Panc1 (cell line): Measurements from ENCODE around the gene GATB. TPM values are rescaled to one million over a fixed set of nuclear protein-coding genes. Genes with fewer than 3 reads are reported as not detected.

Source experiments
- ATAC-seq: fragments of 200-7000 bp; cut with Tn5 transposase; 2 replicates; pipeline ENCODE4 v1.9.1; 2020; ENCODE audit warnings: mild to moderate bottlenecking, moderate library complexity
- BruUV-seq: library from RNA; stranded (reverse); fragments of 400-500 nt; replicated peaks from 2 replicates; lab custom pipeline; 2021; lab: Mats Ljungman, UMichigan
- CTCF ChIA-PET: fragments of 300-600 bp; sonication (Branson Sonifier 250); formaldehyde crosslinking; loops from one replicate; lab custom pipeline; 2022; ENCODE audit warnings: antibody characterized with exemption; lab: Charles Lee
- POLR2A ChIA-PET: fragments of 300-600 bp; sonication (Branson Sonifier 250); formaldehyde crosslinking; loops from one replicate; lab custom pipeline; 2022; ENCODE audit warnings: antibody characterized with exemption; lab: Charles Lee
- DNase-seq: peaks from one replicate; pipeline ENCODE4 v3.0.0-alpha.2; 2010; ENCODE audit warnings: low read depth, low spot score
- H3K27ac ChIP-seq: 2 replicates; pipeline ENCODE4 v1.5.1; 2011; ENCODE audit warnings: mild to moderate bottlenecking, low read length, inconsistent platforms
- H3K27me3 ChIP-seq: fragments of 200-500 bp; sonication (Bioruptor generic); 2 replicates; pipeline ENCODE4 v1.6.0; 2014; ENCODE audit warnings: low read length, inconsistent platforms; ENCODE audit not compliant: control insufficient read depth, insufficient read depth
- H3K36me3 ChIP-seq: fragments of 200-500 bp; sonication (Bioruptor generic); 2 replicates; pipeline ENCODE4 v1.5.1; 2014; ENCODE audit warnings: inconsistent platforms, mild to moderate bottlenecking, low read length, moderate library complexity; ENCODE audit not compliant: control insufficient read depth, insufficient read depth
- H3K4me1 ChIP-seq: 2 replicates; pipeline ENCODE4 v1.5.1; 2011; ENCODE audit warnings: inconsistent platforms, mild to moderate bottlenecking, low read length, moderate library complexity; ENCODE audit not compliant: control insufficient read depth, insufficient read depth
- H3K4me3 ChIP-seq, 2 experiments: 2 replicates each; pipeline ENCODE4 v1.5.1; 2011 to 2012; ENCODE audit warnings: low read depth in 2 of 2, low read length in 2 of 2, mild to moderate bottlenecking in 2 of 2, inconsistent platforms in 1 of 2, moderate library complexity in 1 of 2
- H3K9me3 ChIP-seq: fragments of 200-500 bp; sonication (Bioruptor generic); 2 replicates; pipeline ENCODE4 v1.5.1; 2014; ENCODE audit warnings: low read depth, mild to moderate bottlenecking, inconsistent platforms, low read length, moderate library complexity; ENCODE audit not compliant: control insufficient read depth, insufficient read depth
- POLR2AphosphoS5 ChIP-seq: IDR thresholded peaks from 2 replicates; pipeline ENCODE4 v1.6.1; 2012; ENCODE audit warnings: mild to moderate bottlenecking, low read depth, low read length, moderate library complexity
- SIN3A ChIP-seq: IDR thresholded peaks from 2 replicates; pipeline ENCODE4 v1.6.1; 2012; ENCODE audit warnings: low read depth, mild to moderate bottlenecking, low read length, moderate library complexity, borderline replicate concordance; ENCODE audit not compliant: insufficient read depth
- TCF7L2 ChIP-seq: IDR thresholded peaks from 2 replicates; pipeline ENCODE4 v1.6.1; 2011; ENCODE audit warnings: mild to moderate bottlenecking, low read depth, low read length, inconsistent platforms
- in situ Hi-C: cut with HindIII; loops from 2 replicates; pipeline ENCODE4 v1.10.0; 2016; ENCODE audit warnings: low sequenced_read_pairs, low pct_unique_long_range_greater_than_20kb
- intact Hi-C: fragments of 100-400 bp; cut with micrococcal nuclease; formaldehyde crosslinking; loops from one replicate; pipeline ENCODE4 v1.10.0; 2022; ENCODE audit not compliant: unreplicated experiment
- total RNA-seq: library from RNA; stranded (reverse); gene quantifications from one replicate; pipeline ENCODE4 v1.2.1, GENCODE V29; 2021; ENCODE audit not compliant: unreplicated experiment
- TF ChIP-seq, protein P1 (sequence below): fragments of 450-650 bp; IDR thresholded peaks from 2 replicates; pipeline ENCODE4 v1.5.1; 2017; ENCODE audit warnings: mild to moderate bottlenecking
- TF ChIP-seq, protein P2 (sequence below), 2 experiments: IDR thresholded peaks; 2 replicates each; pipeline ENCODE4 v1.6.1; 2011 to 2012; ENCODE audit warnings: low read depth in 2 of 2, control low read depth in 1 of 2, low read length in 1 of 2, mild to moderate bottlenecking in 1 of 2, moderate library complexity in 1 of 2; ENCODE audit not compliant: insufficient read depth in 1 of 2

Gene GATB
- total RNA-seq, 1 experiment from 2014 or later = 9.7 TPM

DNA sequence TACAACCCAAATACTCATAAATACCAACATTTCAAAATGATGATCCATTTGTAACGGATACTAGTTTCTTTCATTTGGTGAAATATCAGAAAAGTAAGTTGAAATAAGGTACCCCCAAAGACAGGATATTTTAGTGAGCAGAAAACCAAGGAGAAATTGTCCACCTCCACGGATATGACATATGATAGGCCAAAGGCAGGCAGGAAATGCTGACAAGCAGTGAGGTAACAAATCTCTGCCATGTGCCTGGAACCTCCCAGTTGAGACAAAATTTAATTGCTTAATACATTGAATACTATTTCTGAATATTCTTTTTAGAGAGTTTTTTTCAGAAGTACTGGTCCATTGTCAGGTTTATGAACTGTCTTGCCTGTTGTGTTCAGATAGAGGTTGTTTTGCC lies 118.8 kb downstream of the GATB start:
- no peaks in the 10 kb centered on the region for H3K27me3 ChIP-seq
- in situ Hi-C loops = no loop called here
- no peaks in the 10 kb centered on the region for H3K9me3 ChIP-seq
- DNase-seq (no peak), ATAC-seq (no peak)
- TF ChIP-seq, protein P1, sequence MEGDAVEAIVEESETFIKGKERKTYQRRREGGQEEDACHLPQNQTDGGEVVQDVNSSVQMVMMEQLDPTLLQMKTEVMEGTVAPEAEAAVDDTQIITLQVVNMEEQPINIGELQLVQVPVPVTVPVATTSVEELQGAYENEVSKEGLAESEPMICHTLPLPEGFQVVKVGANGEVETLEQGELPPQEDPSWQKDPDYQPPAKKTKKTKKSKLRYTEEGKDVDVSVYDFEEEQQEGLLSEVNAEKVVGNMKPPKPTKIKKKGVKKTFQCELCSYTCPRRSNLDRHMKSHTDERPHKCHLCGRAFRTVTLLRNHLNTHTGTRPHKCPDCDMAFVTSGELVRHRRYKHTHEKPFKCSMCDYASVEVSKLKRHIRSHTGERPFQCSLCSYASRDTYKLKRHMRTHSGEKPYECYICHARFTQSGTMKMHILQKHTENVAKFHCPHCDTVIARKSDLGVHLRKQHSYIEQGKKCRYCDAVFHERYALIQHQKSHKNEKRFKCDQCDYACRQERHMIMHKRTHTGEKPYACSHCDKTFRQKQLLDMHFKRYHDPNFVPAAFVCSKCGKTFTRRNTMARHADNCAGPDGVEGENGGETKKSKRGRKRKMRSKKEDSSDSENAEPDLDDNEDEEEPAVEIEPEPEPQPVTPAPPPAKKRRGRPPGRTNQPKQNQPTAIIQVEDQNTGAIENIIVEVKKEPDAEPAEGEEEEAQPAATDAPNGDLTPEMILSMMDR = no peak
- TF ChIP-seq SIN3A = no peak
- TF ChIP-seq, protein P2, sequence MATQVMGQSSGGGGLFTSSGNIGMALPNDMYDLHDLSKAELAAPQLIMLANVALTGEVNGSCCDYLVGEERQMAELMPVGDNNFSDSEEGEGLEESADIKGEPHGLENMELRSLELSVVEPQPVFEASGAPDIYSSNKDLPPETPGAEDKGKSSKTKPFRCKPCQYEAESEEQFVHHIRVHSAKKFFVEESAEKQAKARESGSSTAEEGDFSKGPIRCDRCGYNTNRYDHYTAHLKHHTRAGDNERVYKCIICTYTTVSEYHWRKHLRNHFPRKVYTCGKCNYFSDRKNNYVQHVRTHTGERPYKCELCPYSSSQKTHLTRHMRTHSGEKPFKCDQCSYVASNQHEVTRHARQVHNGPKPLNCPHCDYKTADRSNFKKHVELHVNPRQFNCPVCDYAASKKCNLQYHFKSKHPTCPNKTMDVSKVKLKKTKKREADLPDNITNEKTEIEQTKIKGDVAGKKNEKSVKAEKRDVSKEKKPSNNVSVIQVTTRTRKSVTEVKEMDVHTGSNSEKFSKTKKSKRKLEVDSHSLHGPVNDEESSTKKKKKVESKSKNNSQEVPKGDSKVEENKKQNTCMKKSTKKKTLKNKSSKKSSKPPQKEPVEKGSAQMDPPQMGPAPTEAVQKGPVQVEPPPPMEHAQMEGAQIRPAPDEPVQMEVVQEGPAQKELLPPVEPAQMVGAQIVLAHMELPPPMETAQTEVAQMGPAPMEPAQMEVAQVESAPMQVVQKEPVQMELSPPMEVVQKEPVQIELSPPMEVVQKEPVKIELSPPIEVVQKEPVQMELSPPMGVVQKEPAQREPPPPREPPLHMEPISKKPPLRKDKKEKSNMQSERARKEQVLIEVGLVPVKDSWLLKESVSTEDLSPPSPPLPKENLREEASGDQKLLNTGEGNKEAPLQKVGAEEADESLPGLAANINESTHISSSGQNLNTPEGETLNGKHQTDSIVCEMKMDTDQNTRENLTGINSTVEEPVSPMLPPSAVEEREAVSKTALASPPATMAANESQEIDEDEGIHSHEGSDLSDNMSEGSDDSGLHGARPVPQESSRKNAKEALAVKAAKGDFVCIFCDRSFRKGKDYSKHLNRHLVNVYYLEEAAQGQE (IDR thresholded peaks at IDR 0.05; ENCODE audit: insufficient read depth in 1 of 2, low read depth in 2 of 2, low read length in 1 of 2) = no peak
- no peak for TF ChIP-seq TCF7L2
- no peak for TF ChIP-seq POLR2AphosphoS5
- no peaks in the 10 kb centered on the region for H3K36me3 ChIP-seq
- no TSS peak for BruUV-seq
- CTCF ChIA-PET = interaction anchor here (0.5 kb wide), 1 partner anchor 92 kb away, joined by 6 read pairs; no protein-coding TSS in a partner anchor
- POLR2A ChIA-PET = no interaction called here
- no peak overlapping the region for H3K4me3 ChIP-seq
- no peaks in the 10 kb centered on the region for H3K4me1 ChIP-seq
- no peak overlapping the region for H3K27ac ChIP-seq
- intact Hi-C loops = no loop called here

DNA sequence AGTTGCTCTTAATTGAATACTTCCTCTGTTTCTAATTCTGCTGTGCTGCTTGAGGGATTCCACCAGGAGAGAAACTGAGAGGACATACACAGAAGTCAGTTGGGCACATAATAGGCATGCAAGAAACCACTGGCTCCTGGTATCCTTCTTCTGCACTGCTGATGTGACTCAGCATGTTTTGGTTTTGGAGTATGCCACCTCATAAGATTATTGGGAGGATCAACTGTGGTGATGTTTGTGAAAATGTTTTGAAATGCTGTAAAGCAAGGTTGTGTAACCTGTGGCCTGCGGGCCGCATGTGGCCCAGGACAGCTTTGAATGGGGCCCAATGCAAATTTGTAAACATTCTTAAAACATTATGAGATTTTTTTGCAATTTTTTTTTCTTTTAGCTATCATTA lies 119.6 kb downstream of the GATB start:
- H3K36me3 ChIP-seq = no peaks in the 10 kb centered on the region
- ChIA-PET POLR2A (no interaction called here), CTCF (no interaction called here)
- no peaks in the 10 kb centered on the region for H3K27me3 ChIP-seq
- no peak overlapping the region for H3K27ac ChIP-seq
- H3K4me1 ChIP-seq = no peaks in the 10 kb centered on the region
- in situ Hi-C loops (no loop called here), intact Hi-C loops (no loop called here)
- TF ChIP-seq, protein P2 (IDR thresholded peaks at IDR 0.05; ENCODE audit: insufficient read depth in 1 of 2, low read depth in 2 of 2, low read length in 1 of 2) = no peak
- TF ChIP-seq TCF7L2 (no peak), SIN3A (no peak), POLR2AphosphoS5 (no peak)
- TF ChIP-seq, protein P1 = no peak
- DNase-seq (no peak), ATAC-seq (no peak)
- BruUV-seq = no TSS peak
- no peaks in the 10 kb centered on the region for H3K9me3 ChIP-seq
- no peak overlapping the region for H3K4me3 ChIP-seq
